Measurements from ENCODE around the gene ZNF581.

The ZNF581 gene

DNA sequence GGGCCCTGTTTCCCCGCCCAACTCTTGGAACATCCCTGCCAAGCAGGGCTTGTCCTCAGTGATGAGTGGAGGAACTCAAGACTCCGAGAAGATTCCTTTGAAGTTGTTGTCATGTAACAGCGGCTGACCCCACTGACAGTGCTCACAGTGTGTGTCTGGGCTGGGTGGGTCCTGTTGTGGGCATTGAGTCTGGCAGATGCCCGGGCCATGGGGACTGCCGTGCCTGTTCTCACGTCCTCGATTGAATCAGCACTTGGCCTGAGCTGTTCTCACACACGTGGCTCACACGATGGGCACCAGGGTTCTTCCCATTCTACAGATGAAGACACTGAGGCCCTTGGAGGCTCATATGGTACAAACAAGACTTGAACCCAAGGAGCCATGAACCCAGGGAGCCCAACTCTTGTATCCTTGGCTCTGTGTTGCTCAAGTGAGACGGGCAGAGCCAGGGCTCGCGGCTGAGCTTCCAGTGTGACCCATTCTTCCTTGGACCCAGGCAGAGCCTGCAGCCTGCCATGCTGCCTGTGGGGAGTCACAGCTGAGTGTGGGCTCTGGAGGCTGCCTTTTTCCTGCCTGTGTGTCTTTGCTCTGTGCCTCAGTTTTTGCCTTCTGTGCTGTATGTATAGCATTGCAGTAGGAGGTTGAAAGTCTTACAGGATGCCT is 23.0 kb downstream of the ZNF581 start:
- DNase-seq (ENCODE audit: low read depth): no peak

DNA sequence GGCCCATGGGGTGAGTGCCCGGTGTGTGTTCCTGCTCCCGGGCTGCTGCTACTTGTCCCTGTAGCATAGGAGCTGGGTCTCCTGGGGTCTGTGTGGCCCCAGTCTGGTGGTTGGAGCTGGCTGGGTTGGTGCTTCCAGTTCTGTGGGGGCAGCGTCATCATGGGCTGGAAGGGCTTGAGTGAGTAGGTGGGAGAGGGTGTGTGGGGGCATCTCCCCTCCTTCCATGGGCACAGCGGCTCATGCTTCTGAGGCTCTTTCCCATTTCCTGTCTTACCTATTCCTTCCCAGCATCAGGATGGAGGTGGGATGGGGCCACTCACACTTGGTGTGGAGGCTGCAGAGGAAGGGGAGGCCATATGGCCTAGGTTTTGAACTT is 23.5 kb downstream of the ZNF581 start:
- no peak for DNase-seq (ENCODE audit: low read depth)

DNA sequence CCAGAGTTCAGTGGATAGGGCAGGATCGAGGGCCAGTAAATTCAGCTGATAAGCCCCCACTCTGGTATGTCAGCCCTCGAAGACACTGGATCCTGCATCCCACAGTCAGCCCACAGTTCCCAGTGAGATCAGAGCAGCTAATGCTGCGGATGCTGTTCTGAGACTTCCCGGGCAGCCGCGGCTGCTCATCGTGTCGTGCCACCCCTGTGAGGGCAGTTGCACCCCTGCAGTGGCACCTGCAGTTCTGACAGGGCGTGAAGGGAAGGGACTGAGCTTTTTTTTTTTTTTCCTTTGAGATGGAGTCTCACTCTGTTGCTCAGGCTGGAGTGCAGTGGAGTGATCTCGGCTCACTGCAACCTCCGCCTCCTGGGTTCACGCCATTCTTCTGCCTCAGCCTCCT is 24.1 kb downstream of the ZNF581 start:
- no peak for DNase-seq (ENCODE audit: low read depth)

DNA sequence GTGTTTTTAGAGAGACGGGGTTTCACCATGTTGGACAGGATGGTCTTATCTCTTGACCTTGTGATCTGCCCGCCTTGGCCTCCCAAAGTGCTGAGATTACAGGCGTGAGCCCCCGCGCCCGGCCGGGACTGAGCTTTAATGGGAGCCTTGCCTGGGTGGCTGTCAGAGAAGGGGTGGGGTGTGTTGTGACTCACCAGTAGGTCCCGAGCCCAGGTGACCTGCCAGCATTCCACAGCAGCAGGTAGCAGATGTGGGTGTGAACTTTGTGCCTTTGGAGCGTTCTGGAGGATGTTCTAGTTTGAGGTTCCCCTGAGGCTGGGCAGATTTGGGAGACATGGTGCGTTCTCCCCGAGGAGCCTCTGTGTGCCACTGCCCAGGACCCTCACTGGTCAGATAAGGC is 24.5 kb downstream of the ZNF581 start:
- DNase-seq (ENCODE audit: low read depth): no peak

DNA sequence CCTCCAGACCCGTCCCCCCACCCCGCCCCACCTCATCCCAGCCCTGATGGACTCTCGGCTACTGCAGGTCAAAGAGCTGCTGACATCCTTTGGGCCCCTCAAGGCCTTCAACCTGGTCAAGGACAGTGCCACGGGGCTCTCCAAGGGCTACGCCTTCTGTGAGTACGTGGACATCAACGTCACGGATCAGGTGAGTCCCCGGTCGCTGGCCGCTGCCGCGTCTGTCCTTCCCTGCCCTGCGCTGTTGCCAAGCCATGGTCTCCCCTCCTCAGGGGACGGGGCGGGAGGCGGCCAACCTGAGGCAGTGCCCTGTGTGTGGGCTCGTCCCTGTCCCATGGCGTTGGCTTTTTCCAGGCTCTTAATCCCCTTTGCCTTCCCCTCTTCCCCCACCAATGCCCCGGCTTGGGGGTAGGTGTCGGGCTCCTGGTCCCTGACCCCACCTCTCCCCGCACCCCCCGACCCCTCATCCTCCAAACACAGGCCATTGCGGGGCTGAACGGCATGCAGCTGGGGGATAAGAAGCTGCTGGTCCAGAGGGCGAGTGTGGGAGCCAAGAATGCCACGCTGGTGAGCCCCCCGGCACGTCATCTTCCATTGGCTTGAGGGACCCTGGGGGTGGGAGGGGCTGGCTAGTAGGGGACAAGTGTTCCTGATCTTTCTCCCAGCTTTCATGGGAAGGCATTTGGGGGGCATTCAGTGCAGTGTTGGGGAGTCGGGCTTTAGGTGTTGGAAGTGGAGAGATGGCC is 25.3 kb downstream of the ZNF581 start:
- no peak for DNase-seq (ENCODE audit: low read depth)

DNA sequence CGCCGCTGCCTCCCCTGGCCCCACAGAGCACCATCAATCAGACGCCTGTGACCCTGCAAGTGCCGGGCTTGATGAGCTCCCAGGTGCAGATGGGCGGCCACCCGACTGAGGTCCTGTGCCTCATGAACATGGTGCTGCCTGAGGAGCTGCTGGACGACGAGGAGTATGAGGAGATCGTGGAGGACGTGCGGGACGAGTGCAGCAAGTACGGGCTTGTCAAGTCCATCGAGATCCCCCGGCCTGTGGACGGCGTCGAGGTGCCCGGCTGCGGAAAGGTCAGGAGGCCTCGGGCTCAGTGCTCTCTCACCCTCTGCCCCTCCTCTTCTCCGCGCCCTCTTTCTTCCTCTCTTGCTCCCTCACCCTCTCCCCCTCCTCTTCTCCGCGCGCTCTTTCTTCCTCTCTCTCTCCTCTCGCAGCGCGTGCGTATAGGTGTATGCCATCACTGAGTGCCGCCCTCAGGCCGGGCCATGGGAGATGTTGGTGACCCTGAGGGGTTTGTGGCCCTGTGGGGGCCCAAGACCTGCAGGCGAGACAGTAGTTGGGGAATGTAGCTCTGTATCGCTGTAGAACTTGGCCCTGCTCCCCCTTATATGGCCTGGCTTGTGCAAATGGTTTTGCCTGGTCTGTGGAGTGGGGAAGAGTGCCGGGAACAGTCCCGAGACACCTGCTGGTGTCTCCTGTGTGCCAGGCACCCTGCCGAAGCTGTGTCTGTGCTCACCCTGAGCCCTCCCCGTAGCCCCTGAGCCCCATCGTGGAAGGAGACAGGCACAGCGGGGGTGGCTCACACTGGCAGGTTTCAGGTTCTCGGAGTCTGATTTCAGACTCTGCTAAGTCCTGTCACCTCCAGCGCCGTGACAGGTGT is 26.2 kb downstream of the ZNF581 start:
- DNase-seq (ENCODE audit: low read depth): no peak

DNA sequence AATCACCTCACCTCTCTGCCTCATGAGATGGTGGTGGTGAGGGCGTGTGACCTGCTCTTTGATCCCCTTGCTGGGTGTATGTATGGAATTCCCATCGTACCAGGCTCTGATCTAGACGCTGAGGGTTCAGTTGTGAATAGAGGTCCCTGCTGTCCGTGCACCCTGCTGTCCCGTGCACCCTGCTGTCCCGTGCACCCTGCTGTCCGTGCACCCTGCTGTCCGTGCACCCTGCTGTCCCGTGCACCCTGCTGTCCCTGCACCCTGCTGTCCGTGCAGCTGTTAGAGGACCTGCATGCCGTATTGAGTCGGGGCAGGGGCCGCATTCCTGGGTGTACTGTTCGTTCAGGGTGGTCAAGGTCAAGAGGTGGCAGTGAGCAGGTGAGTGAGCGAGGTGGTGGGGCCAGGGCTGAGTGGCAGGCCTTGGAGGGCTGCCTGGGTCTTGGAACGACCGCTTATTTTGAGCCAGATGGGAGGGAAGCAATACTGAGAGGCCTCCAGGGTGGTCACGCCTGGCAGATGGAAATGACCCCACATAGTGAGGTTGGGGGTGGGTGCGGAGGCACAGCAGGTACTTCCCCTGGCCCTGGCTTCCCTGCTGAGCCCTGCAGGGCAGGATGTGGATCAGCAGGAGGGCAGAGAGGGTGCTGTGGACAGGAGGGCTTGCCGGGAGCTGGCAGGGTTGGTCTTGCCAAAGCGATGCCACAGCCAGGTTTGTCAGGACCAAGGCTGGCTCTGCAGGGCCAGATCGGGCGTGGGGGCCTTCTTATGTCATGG is 27.0 kb downstream of the ZNF581 start:
- no peak for DNase-seq (ENCODE audit: low read depth)

DNA sequence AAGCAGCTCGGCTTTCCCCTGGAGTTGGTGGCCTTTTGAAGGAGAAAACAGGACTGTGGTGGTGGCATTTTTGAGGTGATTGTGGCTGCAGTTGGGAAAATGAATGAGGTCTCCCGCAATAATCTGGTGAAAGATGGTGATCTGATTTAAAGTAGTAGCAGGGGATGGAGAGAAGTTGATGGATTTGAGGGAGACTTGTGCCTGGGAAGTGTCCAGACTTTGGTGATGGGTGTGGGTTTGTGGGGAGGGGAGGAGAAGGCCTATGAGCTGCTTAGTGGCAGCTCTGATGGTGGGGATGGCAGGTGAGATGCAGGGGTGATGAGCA is 27.6 kb downstream of the ZNF581 start:
- DNase-seq (ENCODE audit: low read depth): no peak

DNA sequence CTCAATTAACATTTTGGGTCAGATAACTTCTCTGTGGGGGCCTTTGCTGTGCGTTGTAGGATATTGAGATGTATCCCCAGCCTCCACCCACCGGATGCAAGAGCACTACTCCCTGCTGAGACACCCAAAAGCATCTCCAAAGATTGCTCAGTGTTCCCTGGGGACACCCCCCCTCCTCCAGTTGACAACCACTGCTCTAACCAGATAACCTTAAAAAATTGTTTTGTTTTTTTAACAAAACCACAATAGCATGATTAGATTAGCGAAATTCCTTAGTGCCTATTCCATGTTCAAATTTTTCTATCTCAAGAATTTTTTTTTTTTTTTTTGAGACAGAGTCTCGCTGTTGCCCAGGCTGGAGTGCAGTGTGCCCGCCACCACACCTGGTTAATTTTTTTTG is 29.0 kb downstream of the ZNF581 start:
- no peak for DNase-seq (ENCODE audit: low read depth)

DNA sequence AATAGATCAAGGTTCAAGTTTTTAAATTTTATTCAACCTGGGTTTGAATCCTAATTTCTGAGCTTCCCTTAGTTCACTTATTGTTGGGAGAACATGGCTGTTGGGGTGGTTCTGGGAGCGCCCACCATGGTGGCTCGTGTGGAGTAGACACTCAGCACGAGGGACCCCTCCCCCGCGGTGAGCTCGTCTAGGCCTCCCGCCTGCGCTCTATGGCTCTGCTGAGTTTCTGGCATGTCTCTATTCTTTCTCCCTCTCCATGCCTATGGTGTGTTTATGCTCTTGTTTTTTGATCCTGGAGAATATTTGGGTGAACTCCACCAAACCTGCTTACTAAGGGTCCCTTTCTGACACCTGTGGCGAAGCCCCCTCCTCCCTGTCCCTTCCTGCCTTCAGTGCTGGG is 30.0 kb downstream of the ZNF581 start:
- no peak for DNase-seq (ENCODE audit: low read depth)

DNA sequence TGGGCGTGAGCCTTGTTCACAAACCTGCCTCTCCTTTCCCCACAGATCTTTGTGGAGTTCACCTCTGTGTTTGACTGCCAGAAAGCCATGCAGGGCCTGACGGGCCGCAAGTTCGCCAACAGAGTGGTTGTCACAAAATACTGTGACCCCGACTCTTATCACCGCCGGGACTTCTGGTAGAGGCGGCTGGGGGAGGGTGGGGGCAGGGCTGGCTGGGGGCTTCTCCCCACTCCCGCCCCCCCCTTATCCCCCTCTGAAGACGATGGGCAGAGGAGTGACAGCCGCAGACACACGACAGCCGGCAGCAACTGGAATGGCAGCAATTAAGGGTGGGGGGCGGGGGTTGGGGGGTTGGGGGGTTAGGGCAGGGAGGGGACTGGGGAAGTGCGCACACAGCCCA is 30.4 kb downstream of the ZNF581 start:
- no peak for DNase-seq (ENCODE audit: low read depth)

DNA sequence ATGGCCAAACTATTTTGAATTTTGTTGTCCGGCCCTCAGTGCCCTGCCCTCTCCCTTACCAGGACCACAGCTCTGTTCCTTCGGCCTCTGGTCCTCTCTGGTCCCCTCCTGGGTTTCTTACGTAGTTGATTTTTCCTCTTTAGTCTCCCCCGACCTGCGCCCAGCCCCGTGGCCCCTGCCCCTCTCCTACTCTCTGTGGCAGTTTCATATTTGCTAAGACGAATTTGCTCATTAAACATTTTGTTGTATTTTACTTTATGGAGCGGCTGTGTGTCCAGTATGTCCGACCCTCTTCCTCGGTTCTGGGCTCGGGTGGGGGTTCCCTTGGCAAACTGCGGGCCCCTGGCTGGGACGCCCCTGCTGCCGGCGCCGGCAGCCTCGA is 31.0 kb downstream of the ZNF581 start:
- no peak for DNase-seq (ENCODE audit: low read depth)

DNA sequence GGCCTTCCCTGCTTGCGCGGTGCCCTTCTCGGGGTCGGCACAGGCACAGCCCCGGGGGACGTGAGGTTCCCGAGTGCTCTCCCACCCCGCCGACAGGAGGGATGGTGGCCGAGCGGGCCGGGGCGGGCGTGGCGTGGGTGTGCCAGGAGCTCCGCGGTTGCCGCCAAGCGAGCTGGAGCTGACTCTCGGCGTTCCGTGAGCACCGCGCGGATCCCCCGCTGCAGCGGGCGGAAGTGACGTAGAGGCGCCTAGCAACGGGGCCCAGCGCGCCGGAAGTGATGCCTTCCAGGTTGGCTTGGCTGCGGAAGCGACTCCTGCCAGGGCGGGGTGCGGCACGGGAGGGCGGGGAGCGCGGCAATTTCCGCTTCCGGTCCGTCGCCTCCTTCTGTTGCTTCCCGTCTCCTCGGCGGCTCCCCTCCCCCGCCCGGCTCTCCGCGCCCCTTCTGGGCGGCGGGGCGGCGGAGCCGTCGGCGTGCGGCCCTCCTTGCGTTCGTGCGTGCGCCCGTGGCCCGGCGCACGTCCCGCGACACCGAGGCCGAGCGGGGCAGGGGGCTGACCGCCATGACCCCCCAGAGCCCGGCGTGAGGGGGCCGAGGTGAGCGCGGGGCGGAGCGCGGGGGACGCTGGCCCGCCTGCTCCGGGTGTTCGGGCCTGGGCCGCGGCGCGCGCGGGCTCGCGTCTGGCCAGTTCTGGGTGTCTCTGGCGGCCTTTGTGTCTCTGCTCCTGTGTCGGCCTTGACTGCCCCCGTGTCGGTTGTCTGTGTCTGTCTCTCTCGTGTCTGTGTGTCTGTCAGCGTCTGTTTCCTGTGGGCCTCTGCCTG is 31.6 kb downstream of the ZNF581 start, which contains the start of gene EPN1:
Gene EPN1, plus strand, starts transcription at position 386 of the 820 bp plus-strand sequence. CDS start 3,402 bp downstream, outside the sequence.
- peak; percentile 95 for DNase-seq (ENCODE audit: low read depth)

DNA sequence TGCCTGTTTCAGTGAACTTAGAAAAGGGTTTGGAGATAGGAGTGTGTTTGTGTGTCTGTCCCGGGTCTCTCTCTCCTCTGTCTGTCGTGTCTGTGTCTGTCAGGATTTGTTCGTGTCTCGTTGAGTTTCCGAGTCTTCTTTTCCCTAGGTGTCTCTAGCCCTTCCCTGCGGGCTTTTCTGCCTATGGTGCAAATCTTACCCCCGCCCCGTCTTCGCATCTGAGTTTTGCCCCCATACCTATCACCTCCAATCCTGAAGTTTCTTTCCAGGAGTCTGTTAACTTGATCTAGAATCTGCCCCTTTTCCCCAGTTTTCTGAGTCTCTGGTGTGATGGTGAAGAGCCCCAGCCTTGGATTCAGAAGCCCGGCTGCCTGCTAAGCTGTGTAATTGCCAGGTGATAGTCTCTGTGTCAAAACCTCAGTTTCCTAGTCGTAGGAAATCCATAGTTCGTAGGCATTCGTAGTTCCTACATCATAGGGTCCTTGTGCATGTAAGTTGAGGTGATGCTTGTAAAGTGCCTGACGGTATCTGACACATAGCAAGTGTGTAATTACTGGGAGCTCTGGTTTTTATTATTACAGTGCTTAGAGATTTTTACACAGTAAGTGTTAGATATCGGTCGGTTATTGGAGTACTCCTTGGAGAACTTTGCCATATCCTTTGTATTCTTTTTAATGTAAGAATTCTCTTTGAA is 32.4 kb downstream of the ZNF581 start:
- DNase-seq (ENCODE audit: low read depth): no peak

DNA sequence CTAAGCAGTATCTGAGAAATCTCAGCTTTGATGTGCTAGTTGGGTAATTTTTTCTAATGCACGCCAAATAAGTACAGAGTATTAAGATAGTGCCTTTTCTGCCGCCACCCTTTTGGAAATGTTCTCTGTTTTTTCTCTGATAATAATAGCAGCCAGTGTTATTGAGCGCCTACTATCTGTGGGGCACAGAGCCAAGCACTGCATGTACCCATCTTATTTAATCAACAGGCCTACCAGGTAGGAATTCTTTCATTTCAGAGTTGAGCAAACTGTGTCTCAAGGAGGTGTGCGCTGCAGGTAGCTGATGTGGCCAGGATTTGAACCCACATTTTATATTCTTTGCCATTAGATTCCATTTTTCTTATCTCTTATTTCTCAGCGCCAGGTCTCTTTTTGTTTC is 32.9 kb downstream of the ZNF581 start:
- no peak for DNase-seq (ENCODE audit: low read depth)

DNA sequence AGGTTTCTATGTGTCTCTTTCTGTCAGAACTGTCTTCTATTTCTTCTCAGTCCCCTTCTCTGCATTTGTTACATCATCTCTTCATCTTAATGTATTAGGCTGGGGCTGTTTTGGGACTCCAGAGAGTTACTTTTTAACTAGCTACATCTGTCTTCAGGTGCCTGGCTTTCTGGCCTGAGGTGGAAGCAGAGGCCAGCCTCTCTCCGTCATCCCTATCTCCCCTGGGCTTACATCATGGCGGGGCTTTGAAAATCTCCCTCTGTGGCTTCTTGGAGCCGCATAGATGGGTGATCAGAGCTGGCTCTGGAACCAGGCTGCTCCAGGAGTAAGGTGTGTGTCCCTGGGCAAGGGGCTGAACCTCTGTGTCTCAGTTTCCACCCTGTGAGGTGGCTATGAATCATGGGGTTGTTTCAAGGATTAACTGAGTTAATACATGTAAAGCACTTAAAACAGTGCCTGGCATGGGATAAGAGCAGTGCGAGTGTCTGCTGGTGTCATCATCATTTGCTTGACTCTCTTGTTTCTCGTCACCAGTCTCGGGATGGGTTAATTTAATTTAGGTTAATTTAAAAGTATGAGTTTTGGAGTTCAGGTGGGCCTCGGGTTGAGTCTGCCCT is 33.5 kb downstream of the ZNF581 start:
- DNase-seq (ENCODE audit: low read depth): no peak

DNA sequence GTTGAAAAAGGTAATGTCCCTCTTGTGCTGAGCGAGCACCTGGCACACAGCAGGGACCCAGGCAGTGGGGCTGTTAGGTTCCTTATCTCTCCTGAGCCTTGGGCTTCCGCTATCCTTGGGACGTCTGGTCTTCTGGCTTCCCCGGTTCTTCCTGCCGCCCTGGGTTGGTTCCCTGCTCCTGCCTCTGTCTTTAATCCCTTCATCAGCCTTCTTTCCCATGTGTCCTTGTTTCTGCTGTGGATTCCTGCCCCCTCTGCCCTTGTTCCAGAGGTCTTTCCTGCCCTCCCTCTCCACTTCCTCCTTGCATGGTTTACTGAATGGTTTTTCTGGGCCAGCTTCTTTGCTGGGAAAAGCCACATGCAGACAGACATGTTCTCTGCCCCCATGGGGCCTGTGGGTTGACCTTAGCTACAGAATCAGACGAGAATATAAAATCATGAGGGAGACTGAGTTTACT is 34.2 kb downstream of the ZNF581 start:
- DNase-seq (ENCODE audit: low read depth): no peak

DNA sequence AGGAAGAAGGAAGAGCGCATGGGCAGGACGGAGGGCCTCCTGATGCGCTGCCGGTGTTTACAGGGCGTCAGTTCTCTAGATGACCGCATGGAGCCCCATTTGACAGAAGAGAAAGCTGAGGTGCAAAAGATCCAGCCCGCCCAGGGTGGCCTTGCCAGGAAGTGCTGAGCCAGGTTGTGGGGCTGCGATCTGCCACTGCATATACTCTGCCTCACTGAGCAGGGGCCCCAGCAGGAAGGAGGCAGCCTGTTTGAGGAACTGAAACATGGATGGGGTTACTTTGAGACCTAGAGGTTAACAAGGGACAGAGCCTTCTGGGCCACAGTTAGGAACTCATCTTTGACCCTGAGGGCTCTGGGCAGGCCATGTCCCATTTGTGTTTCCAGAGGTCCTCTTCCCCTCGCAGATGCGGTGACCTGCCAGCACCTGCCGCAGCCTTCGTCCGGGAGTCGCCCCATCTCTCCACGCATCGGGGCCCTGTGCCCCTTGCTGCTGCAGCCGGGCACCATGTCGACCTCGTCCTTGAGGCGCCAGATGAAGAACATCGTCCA is 34.7 kb downstream of the ZNF581 start:
- DNase-seq (ENCODE audit: low read depth): no peak

DNA sequence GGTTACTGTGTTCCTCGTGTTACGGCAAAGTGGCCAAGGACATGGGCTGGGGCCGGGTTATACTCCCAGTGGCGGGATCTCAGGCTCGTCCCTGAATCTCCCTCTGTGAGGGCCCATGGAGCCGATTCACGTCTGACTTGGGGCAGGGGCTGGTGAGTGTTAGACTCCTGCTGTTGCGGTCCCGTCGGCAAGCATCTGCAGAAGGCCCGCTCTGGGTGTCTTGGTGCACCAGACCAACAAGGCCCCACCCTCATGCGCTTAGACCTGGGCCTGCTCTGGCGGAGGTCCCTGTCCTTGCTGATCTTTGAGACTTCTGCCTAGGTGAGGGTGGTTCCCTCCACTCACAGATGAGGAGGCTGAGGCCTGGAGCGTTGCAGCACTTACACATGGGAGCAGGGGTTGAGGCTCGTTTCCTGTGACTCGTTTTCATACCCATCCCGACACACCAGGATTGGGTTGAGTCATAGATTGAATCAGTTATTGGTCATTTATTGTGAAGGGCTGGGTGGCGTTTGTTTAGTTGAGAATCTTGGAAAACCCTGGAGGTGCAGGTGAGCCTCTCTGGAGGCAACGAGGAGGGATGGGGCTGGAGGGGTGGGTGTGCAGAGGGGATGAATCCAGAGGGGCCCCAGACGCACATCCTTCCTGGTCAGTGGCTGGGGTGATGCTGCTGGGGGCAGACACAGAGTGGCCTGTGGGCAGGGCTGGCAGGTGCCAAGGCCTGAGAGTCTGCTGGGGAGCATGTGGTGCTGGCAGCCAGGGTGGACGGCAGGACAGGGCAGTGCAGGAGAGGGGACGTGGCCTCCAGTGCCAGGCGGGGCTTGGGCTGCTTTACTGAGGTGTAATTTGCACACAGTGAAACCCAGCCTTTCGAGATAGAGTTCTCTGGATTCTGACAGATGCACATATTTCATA is 36.2 kb downstream of the ZNF581 start:
- no peak for DNase-seq (ENCODE audit: low read depth)
